PC-3 (cell line): ENCODE measurements around the gene CHMP5. TPM values are rescaled to one million over a fixed set of nuclear protein-coding genes. Genes with fewer than 3 reads are reported as not detected.
A peak's percentile ranks its signal among the peaks of the same experiment; 100 is the strongest.

Experiments used
- ATAC-seq: fragments of 200-7000 bp; cut with Tn5 transposase; 2 replicates; pipeline ENCODE4 v1.9.1; 2020; ENCODE audit warnings: mild to moderate bottlenecking, moderate library complexity
- BruUV-seq: library from RNA; stranded (reverse); fragments of 400-500 nt; replicated peaks from 2 replicates; lab custom pipeline; 2021; lab: Mats Ljungman, UMichigan
- CTCF ChIA-PET: fragments of 300-600 bp; sonication (Branson Sonifier 250); formaldehyde crosslinking; loops from one replicate; lab custom pipeline; 2022; ENCODE audit warnings: antibody characterized with exemption; lab: Charles Lee
- POLR2A ChIA-PET: fragments of 300-600 bp; sonication (Branson Sonifier 250); formaldehyde crosslinking; loops from one replicate; lab custom pipeline; 2022; ENCODE audit warnings: antibody characterized with exemption; ENCODE audit not compliant: unreplicated experiment; lab: Charles Lee
- DNase-seq: peaks from one replicate; pipeline ENCODE4 v3.0.0-alpha.2; 2015
- H2AFZ ChIP-seq: fragments of 300-600 bp; sonication (generic); 2 replicates; pipeline ENCODE4 v1.6.0; 2016; ENCODE audit warnings: antibody characterized with exemption, low read length
- H3F3A ChIP-seq: fragments of 300-600 bp; sonication (generic); one replicate; pipeline ENCODE4 v1.6.0; 2017; ENCODE audit warnings: antibody characterized with exemption, low read length, control low read depth, mild to moderate bottlenecking; ENCODE audit not compliant: unreplicated experiment
- H3K27ac ChIP-seq: fragments of 300-600 bp; sonication (generic); 2 replicates; pipeline ENCODE4 v1.5.1; 2016; ENCODE audit warnings: mild to moderate bottlenecking, low read length
- H3K27me3 ChIP-seq: fragments of 300-600 bp; sonication (generic); 2 replicates; pipeline ENCODE4 v1.6.1; 2016; ENCODE audit warnings: low read length, mixed read lengths
- H3K36me3 ChIP-seq: fragments of 300-600 bp; sonication (generic); 2 replicates; pipeline ENCODE4 v1.6.1; 2016; ENCODE audit warnings: low read depth, mixed run types, low read length, mixed read lengths
- H3K4me1 ChIP-seq: fragments of 300-600 bp; sonication (generic); 2 replicates; pipeline ENCODE4 v1.5.1; 2016; ENCODE audit warnings: low read length; ENCODE audit not compliant: insufficient read depth
- H3K4me2 ChIP-seq: fragments of 300-600 bp; sonication (generic); 2 replicates; pipeline ENCODE4 v1.6.0; 2016; ENCODE audit warnings: low read length
- H3K4me3 ChIP-seq: fragments of 300-600 bp; sonication (generic); 2 replicates; pipeline ENCODE4 v1.5.1; 2016; ENCODE audit warnings: mild to moderate bottlenecking, low read length, mixed read lengths
- H3K79me2 ChIP-seq: fragments of 300-600 bp; sonication (generic); 2 replicates; pipeline ENCODE4 v1.6.1; 2017; ENCODE audit warnings: low read length, mixed read lengths
- H3K9ac ChIP-seq: fragments of 300-600 bp; sonication (generic); 2 replicates; pipeline ENCODE4 v1.6.0; 2016; ENCODE audit warnings: mild to moderate bottlenecking, low read length
- H3K9me2 ChIP-seq: fragments of 300-600 bp; sonication (generic); replicated peaks from 2 replicates; pipeline ENCODE4 v1.6.1; 2016; ENCODE audit warnings: mixed run types, low read length, mixed read lengths
- H3K9me3 ChIP-seq: fragments of 300-600 bp; sonication (generic); 2 replicates; pipeline ENCODE4 v1.6.1; 2016; ENCODE audit warnings: low read length, mixed read lengths
- H4K20me1 ChIP-seq: fragments of 300-600 bp; sonication (generic); 2 replicates; pipeline ENCODE4 v1.6.1; 2016; ENCODE audit warnings: low read length, mixed read lengths
- EZH2 ChIP-seq: fragments of 300-600 bp; sonication (generic); IDR thresholded peaks from one replicate; pipeline ENCODE4 v1.6.1; 2017; ENCODE audit warnings: antibody characterized with exemption, mild to moderate bottlenecking, low read length; ENCODE audit not compliant: unreplicated experiment
- EZH2phosphoT487 ChIP-seq: fragments of 300-600 bp; sonication (generic); IDR thresholded peaks from 2 replicates; pipeline ENCODE4 v1.6.1; 2018; ENCODE audit warnings: mild to moderate bottlenecking, antibody characterized with exemption, low read length, borderline replicate concordance
- intact Hi-C: fragments of 100-400 bp; cut with micrococcal nuclease; formaldehyde crosslinking; loops from 2 replicates; pipeline ENCODE4 v1.9.0; 2023
- total RNA-seq: library from RNA; depleted of rRNA; stranded (reverse); fragments of >200 nt; gene quantifications from 2 replicates; pipeline ENCODE4 v1.2.3, GENCODE V29; 2014
- TF ChIP-seq, protein P1 (sequence below): fragments of 300-600 bp; sonication (generic); conservative IDR thresholded peaks from 2 replicates; pipeline ENCODE4 v1.5.1; 2017; ENCODE audit warnings: antibody characterized with exemption, low read depth, mild to moderate bottlenecking, low read length

The CHMP5 gene
- total RNA-seq, 1 experiment from 2014 or later = 65.0 TPM

GRCh38 chr9:33320230-33320567 is 55.4 kb downstream of the CHMP5 start:
- peak overlapping the region; percentile 73 for H3K4me2 ChIP-seq
- ChIA-PET CTCF (interaction anchor here (0.5 to 1.8 kb wide), 2 partner anchors 133 to 1182 kb away, joined by 3 to 6 read pairs; no protein-coding TSS in a partner anchor), POLR2A (no interaction called here)
- H3K79me2 ChIP-seq = no peaks in the 10 kb centered on the region
- H3K9me2 ChIP-seq = no peaks in the 10 kb centered on the region
- no peaks in the 10 kb centered on the region for H3K9me3 ChIP-seq
- H3F3A ChIP-seq = peaks cover 4% of the 10 kb centered on the region
- DNase-seq = no peak
- peak overlapping the region; percentile 69 for H3K9ac ChIP-seq
- H3K27me3 ChIP-seq = no peaks in the 10 kb centered on the region
- TF ChIP-seq EZH2phosphoT487 (no peak), EZH2 (no peak)
- TF ChIP-seq, protein P1, sequence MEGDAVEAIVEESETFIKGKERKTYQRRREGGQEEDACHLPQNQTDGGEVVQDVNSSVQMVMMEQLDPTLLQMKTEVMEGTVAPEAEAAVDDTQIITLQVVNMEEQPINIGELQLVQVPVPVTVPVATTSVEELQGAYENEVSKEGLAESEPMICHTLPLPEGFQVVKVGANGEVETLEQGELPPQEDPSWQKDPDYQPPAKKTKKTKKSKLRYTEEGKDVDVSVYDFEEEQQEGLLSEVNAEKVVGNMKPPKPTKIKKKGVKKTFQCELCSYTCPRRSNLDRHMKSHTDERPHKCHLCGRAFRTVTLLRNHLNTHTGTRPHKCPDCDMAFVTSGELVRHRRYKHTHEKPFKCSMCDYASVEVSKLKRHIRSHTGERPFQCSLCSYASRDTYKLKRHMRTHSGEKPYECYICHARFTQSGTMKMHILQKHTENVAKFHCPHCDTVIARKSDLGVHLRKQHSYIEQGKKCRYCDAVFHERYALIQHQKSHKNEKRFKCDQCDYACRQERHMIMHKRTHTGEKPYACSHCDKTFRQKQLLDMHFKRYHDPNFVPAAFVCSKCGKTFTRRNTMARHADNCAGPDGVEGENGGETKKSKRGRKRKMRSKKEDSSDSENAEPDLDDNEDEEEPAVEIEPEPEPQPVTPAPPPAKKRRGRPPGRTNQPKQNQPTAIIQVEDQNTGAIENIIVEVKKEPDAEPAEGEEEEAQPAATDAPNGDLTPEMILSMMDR = no peak
- peaks cover 32% of the 10 kb centered on the region for H3K4me1 ChIP-seq
- no peak overlapping the region for H3K4me3 ChIP-seq
- H2AFZ ChIP-seq = no peak overlapping the region
- peak overlapping the region; percentile 98 for H3K27ac ChIP-seq
- intact Hi-C loops = loop anchor here (1.0 kb wide), 1 partner anchor 9 kb away; no protein-coding TSS in a partner anchor
- H4K20me1 ChIP-seq = no peaks in the 10 kb centered on the region
- H3K36me3 ChIP-seq = peaks cover 39% of the 10 kb centered on the region
- BruUV-seq = no TSS peak
- peak; percentile 42 for ATAC-seq

- H3K9me3 ChIP-seq = no peaks in the 10 kb centered on the region
- H3K27ac ChIP-seq = peak overlapping the region; percentile 98
- H4K20me1 ChIP-seq = no peaks in the 10 kb centered on the region
- H3K36me3 ChIP-seq = peaks cover 39% of the 10 kb centered on the region
- H2AFZ ChIP-seq = no peak overlapping the region
- no peaks in the 10 kb centered on the region for H3K9me2 ChIP-seq
- H3K27me3 ChIP-seq = no peaks in the 10 kb centered on the region
- H3K79me2 ChIP-seq = no peaks in the 10 kb centered on the region
- peaks cover 4% of the 10 kb centered on the region for H3F3A ChIP-seq
- ChIA-PET CTCF (interaction anchor here (0.5 to 1.8 kb wide), 2 partner anchors 132 to 1182 kb away, joined by 3 to 6 read pairs; no protein-coding TSS in a partner anchor), POLR2A (no interaction called here)
- ATAC-seq (peak; percentile 86), DNase-seq (peak; percentile 87)
- intact Hi-C loops = loop anchor here (1.0 kb wide), 1 partner anchor 9 kb away; no protein-coding TSS in a partner anchor
- H3K9ac ChIP-seq = peak overlapping the region; percentile 69
- H3K4me1 ChIP-seq = peaks cover 32% of the 10 kb centered on the region
- H3K4me2 ChIP-seq = peak overlapping the region; percentile 73
- TF ChIP-seq EZH2phosphoT487 = no peak
- no peak for TF ChIP-seq EZH2
- TF ChIP-seq, protein P1 = no peak
- peak overlapping the region; percentile 7; the same call in 1 of the 2 replicates for H3K4me3 ChIP-seq
- TSS peak; percentile 94 for BruUV-seq
These were observed 55.9 kb downstream of the CHMP5 start for GRCh38 chr9:33320568-33321261.

DNA sequence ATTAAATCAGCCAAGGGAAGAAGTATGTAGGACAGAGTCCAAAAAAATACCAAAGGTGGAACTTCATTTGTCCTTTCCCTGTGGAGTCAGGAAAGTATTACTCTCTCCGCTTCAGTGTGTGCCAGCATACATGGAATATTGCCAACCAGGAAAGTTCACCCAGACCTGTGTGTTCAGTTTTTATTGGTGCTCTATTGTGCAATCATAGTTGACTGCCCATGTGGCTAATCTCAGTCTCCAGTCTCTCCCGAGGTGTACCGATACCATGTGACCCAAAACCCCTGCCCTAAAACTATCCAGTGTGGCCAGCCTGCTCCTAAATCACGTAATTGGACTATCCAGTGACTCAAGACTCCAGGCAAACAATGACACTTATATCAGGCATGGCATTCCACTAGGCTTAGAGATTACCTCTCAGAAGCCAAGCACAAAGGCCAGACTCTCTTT is 64.3 kb downstream of the CHMP5 start:
- no peaks in the 10 kb centered on the region for H4K20me1 ChIP-seq
- H3K4me1 ChIP-seq = peaks cover 32% of the 10 kb centered on the region
- peak overlapping the region; percentile 94 for H3K27ac ChIP-seq
- no peaks in the 10 kb centered on the region for H3K9me3 ChIP-seq
- H3K27me3 ChIP-seq = no peaks in the 10 kb centered on the region
- DNase-seq = peak; percentile 98
- H3K36me3 ChIP-seq = peaks cover 27% of the 10 kb centered on the region
- POLR2A ChIA-PET = no interaction called here
- no peaks in the 10 kb centered on the region for H3K9me2 ChIP-seq
- H3K4me3 ChIP-seq = no peak overlapping the region
- H3F3A ChIP-seq = peaks cover 3% of the 10 kb centered on the region
- TF ChIP-seq EZH2 (no peak), EZH2phosphoT487 (no peak)
- TF ChIP-seq, protein P1 = no peak
- CTCF ChIA-PET = no interaction called here
- H2AFZ ChIP-seq = no peak overlapping the region
- ATAC-seq = peak; percentile 91
- no TSS peak for BruUV-seq
- 0 out of 2 replicates have a peak, but pooled peaks cover 3% of the 10 kb centered on the region for H3K79me2 ChIP-seq
- intact Hi-C loops = loop anchor here (1.0 to 2.0 kb wide), 2 partner anchors 9 to 38 kb away; partner anchors contain the start of gene NFX1
- peak overlapping the region; percentile 60; the same call in 1 of the 2 replicates for H3K4me2 ChIP-seq
- H3K9ac ChIP-seq = peak overlapping the region; percentile 70
